HEK293 (cell line): ENCODE results near the gene WDR20.

ENCODE experiments used
- CTCF ChIA-PET: fragments of 350-600 bp; formaldehyde crosslinking; extraction: SDS; loops from one replicate; lab custom pipeline; 2021; ENCODE audit warnings: antibody characterized with exemption; lab: Yijun Ruan, JAX
- POLR2A ChIA-PET: fragments of 300-600 bp; formaldehyde crosslinking; extraction: SDS; loops from one replicate; lab custom pipeline; 2020; ENCODE audit warnings: antibody characterized with exemption, inconsistent platforms; lab: Yijun Ruan, JAX
- H3K27ac ChIP-seq: fragments of 200-500 bp; sonication (Bioruptor generic); 2 replicates; pipeline ENCODE4 v1.5.1; 2014; ENCODE audit warnings: low read depth, low read length, control low read depth, inconsistent platforms; ENCODE audit errors: extremely low read depth
- H3K36me3 ChIP-seq, 2 experiments: fragments of 200-500 bp in 1 of 2; sonication (Bioruptor generic) in 1 of 2; 1 replicate in 1 of 2; 2 replicates in 1 of 2; pipeline ENCODE4 v1.5.1; 2014 to 2017; ENCODE audit warnings: inconsistent platforms in 2 of 2, low read length in 2 of 2; ENCODE audit not compliant: control insufficient read depth in 2 of 2, insufficient read depth in 1 of 2
- H3K4me1 ChIP-seq: fragments of 200-500 bp; sonication (Bioruptor generic); 2 replicates; pipeline ENCODE4 v1.5.1; 2014; ENCODE audit warnings: mild to moderate bottlenecking, low read length, inconsistent platforms; ENCODE audit not compliant: control insufficient read depth, insufficient read depth
- H3K4me3 ChIP-seq: 2 replicates; pipeline ENCODE4 v1.5.1; 2011; ENCODE audit warnings: low read depth, mild to moderate bottlenecking, control low read depth, low read length, moderate library complexity
- H3K9me3 ChIP-seq: fragments of 200-500 bp; sonication (Bioruptor generic); 2 replicates; pipeline ENCODE4 v1.5.1; 2014; ENCODE audit warnings: low read depth, low read length, inconsistent platforms; ENCODE audit not compliant: control insufficient read depth, insufficient read depth
- BCL11A ChIP-seq: fragments of 450-650 bp; formaldehyde crosslinking; IDR thresholded peaks from 2 replicates; pipeline ENCODE4 v1.5.1; 2016; ENCODE audit warnings: low read depth, missing biosample characterization, missing genetic modification characterization
- KLF1 ChIP-seq: fragments of 450-650 bp; formaldehyde crosslinking; IDR thresholded peaks from 2 replicates; pipeline ENCODE4 v1.5.1; 2016; ENCODE audit warnings: missing biosample characterization, missing genetic modification characterization
- MYNN ChIP-seq: fragments of 450-650 bp; formaldehyde crosslinking; IDR thresholded peaks from 2 replicates; pipeline ENCODE4 v1.5.1; 2016; ENCODE audit warnings: missing biosample characterization, missing genetic modification characterization, borderline replicate concordance
- OVOL3 ChIP-seq: fragments of 450-650 bp; formaldehyde crosslinking; IDR thresholded peaks from 2 replicates; pipeline ENCODE4 v1.5.1; 2016; ENCODE audit warnings: missing biosample characterization, missing genetic modification characterization
- SALL2 ChIP-seq: fragments of 450-650 bp; formaldehyde crosslinking; IDR thresholded peaks from 2 replicates; pipeline ENCODE4 v1.5.0; 2017; ENCODE audit warnings: missing biosample characterization, mild to moderate bottlenecking, missing genetic modification characterization, borderline replicate concordance
- ZFP69B ChIP-seq: fragments of 450-650 bp; formaldehyde crosslinking; IDR thresholded peaks from 2 replicates; pipeline ENCODE4 v1.5.1; 2016; ENCODE audit warnings: missing biosample characterization, missing genetic modification characterization
- ZNF140 ChIP-seq: fragments of 450-650 bp; formaldehyde crosslinking; IDR thresholded peaks from 2 replicates; pipeline ENCODE4 v1.5.1; 2016; ENCODE audit warnings: missing biosample characterization, missing genetic modification characterization
- ZNF19 ChIP-seq: fragments of 450-650 bp; formaldehyde crosslinking; IDR thresholded peaks from 2 replicates; pipeline ENCODE4; 2016; ENCODE audit warnings: missing biosample characterization, missing genetic modification characterization, low read depth
- ZNF324 ChIP-seq: fragments of 450-650 bp; formaldehyde crosslinking; IDR thresholded peaks from 2 replicates; pipeline ENCODE4 v1.5.1; 2016; ENCODE audit warnings: missing biosample characterization, missing genetic modification characterization
- ZNF48 ChIP-seq: fragments of 450-650 bp; formaldehyde crosslinking; IDR thresholded peaks from 2 replicates; pipeline ENCODE4 v1.5.1; 2016; ENCODE audit warnings: missing biosample characterization, missing genetic modification characterization
- ZNF561 ChIP-seq: fragments of 450-650 bp; IDR thresholded peaks from 2 replicates; pipeline ENCODE4 v1.5.1; 2018; ENCODE audit warnings: missing biosample characterization, missing genetic modification characterization, borderline replicate concordance
- TF ChIP-seq, protein P1 (sequence below): fragments of 450-650 bp; formaldehyde crosslinking; conservative IDR thresholded peaks from 2 replicates; pipeline ENCODE4 v1.5.1; 2016; ENCODE audit warnings: low read depth, missing biosample characterization, missing genetic modification characterization
- TF ChIP-seq, protein P2 (sequence below): fragments of 450-650 bp; formaldehyde crosslinking; IDR thresholded peaks from 2 replicates; pipeline ENCODE4; 2016; ENCODE audit warnings: missing biosample characterization, missing genetic modification characterization
- TF ChIP-seq, protein P3 (sequence below): fragments of 450-650 bp; formaldehyde crosslinking; IDR thresholded peaks from 2 replicates; pipeline ENCODE4 v1.5.1; 2017; ENCODE audit warnings: missing biosample characterization, missing genetic modification characterization
- TF ChIP-seq, protein P4 (sequence below): fragments of 450-650 bp; formaldehyde crosslinking; IDR thresholded peaks from 2 replicates; pipeline ENCODE4 v1.5.1; 2017; ENCODE audit warnings: missing biosample characterization, missing genetic modification characterization
- TF ChIP-seq, protein P5 (sequence below): fragments of 450-650 bp; formaldehyde crosslinking; IDR thresholded peaks from 2 replicates; pipeline ENCODE4 v1.5.1; 2016; ENCODE audit warnings: missing biosample characterization, missing genetic modification characterization

The WDR20 gene

DNA sequence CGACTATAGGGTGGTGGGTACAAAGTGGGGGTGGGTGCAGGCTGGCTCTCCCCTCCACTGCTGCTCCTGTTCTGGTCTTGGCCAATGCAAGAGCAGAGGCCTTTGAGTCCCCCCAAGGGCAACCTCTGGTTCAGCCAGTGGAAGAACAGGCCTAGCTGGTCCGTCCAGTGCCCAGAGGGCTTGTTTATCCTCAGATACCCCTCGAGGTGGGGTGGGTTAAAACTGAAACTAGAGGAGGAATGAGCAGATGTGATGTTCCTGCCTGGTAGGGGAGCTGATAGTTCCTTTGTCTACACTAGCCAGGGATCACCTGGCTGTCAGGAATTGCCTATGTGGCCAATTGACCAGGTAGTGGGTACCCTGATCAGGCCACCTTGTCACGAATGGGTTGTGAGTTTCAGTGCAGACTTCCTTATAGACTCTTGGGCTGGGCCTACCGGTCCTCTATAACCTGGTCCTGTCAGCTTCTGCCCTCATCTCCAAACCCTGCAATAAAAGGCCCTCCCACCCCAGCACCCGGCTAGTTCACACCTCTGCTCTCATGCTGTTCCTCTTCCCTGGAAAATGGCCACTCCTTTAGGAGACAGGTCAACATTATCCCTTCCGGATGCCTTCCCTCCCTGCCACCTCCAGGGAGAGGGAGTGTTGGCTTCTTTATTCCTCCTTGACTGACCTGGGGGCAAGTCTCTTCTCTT, 42.1 kb upstream of the WDR20 start:
- Histone ChIP-seq H3K27ac (no peak overlapping the region), H3K36me3 (no peaks in the 10 kb centered on the region; a peak in 1 of 3 replicates), H3K4me1 (no peaks in the 10 kb centered on the region), H3K4me3 (no peak overlapping the region), H3K9me3 (no peaks in the 10 kb centered on the region)
- POLR2A ChIA-PET: no interaction called here
- CTCF ChIA-PET: interaction anchor here (0.7 to 3.5 kb wide), 13 partner anchors 8 to 391 kb away, joined by 3 to 29 read pairs (median 6); no protein-coding TSS in a partner anchor
- TF ChIP-seq ZNF324 (tag by site-specific recombination) (no peak), ZNF561 (tag by site-specific recombination) (no peak), ZFP69B (no peak), MYNN (tag by site-specific recombination) (no peak), ZNF19 (tag by site-specific recombination) (no peak), BCL11A (tag by site-specific recombination) (no peak), ZNF140 (no peak), OVOL3 (tag by site-specific recombination) (no peak), SALL2 (tag by site-specific recombination) (no peak), KLF1 (tag by site-specific recombination) (no peak), ZNF48 (tag by site-specific recombination) (no peak)
- TF ChIP-seq, protein P1, sequence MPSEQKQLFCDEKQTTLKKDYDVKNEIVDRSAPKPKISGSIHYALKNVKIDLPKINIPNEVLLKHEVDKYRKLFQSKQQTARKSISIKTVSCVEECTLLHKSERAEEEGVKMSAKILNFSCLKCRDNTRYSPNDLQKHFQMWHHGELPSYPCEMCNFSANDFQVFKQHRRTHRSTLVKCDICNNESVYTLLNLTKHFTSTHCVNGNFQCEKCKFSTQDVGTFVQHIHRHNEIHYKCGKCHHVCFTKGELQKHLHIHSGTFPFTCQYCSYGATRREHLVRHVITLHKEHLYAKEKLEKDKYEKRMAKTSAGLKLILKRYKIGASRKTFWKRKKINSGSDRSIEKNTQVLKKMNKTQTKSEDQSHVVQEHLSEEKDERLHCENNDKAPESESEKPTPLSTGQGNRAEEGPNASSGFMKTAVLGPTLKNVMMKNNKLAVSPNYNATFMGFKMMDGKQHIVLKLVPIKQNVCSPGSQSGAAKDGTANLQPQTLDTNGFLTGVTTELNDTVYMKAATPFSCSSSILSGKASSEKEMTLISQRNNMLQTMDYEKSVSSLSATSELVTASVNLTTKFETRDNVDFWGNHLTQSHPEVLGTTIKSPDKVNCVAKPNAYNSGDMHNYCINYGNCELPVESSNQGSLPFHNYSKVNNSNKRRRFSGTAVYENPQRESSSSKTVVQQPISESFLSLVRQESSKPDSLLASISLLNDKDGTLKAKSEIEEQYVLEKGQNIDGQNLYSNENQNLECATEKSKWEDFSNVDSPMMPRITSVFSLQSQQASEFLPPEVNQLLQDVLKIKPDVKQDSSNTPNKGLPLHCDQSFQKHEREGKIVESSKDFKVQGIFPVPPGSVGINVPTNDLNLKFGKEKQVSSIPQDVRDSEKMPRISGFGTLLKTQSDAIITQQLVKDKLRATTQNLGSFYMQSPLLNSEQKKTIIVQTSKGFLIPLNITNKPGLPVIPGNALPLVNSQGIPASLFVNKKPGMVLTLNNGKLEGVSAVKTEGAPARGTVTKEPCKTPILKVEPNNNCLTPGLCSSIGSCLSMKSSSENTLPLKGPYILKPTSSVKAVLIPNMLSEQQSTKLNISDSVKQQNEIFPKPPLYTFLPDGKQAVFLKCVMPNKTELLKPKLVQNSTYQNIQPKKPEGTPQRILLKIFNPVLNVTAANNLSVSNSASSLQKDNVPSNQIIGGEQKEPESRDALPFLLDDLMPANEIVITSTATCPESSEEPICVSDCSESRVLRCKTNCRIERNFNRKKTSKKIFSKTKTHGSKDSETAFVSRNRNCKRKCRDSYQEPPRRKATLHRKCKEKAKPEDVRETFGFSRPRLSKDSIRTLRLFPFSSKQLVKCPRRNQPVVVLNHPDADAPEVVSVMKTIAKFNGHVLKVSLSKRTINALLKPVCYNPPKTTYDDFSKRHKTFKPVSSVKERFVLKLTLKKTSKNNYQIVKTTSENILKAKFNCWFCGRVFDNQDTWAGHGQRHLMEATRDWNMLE (tag by site-specific recombination): no peak
- TF ChIP-seq, protein P2, sequence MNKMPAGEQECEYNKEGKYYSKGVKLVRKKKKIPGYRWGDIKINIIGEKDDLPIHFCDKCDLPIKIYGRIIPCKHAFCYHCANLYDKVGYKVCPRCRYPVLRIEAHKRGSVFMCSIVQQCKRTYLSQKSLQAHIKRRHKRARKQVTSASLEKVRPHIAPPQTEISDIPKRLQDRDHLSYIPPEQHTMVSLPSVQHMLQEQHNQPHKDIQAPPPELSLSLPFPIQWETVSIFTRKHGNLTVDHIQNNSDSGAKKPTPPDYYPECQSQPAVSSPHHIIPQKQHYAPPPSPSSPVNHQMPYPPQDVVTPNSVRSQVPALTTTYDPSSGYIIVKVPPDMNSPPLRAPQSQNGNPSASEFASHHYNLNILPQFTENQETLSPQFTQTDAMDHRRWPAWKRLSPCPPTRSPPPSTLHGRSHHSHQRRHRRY: no peak
- TF ChIP-seq, protein P3, sequence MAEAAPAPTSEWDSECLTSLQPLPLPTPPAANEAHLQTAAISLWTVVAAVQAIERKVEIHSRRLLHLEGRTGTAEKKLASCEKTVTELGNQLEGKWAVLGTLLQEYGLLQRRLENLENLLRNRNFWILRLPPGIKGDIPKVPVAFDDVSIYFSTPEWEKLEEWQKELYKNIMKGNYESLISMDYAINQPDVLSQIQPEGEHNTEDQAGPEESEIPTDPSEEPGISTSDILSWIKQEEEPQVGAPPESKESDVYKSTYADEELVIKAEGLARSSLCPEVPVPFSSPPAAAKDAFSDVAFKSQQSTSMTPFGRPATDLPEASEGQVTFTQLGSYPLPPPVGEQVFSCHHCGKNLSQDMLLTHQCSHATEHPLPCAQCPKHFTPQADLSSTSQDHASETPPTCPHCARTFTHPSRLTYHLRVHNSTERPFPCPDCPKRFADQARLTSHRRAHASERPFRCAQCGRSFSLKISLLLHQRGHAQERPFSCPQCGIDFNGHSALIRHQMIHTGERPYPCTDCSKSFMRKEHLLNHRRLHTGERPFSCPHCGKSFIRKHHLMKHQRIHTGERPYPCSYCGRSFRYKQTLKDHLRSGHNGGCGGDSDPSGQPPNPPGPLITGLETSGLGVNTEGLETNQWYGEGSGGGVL (tag by site-specific recombination): no peak
- TF ChIP-seq, protein P4, sequence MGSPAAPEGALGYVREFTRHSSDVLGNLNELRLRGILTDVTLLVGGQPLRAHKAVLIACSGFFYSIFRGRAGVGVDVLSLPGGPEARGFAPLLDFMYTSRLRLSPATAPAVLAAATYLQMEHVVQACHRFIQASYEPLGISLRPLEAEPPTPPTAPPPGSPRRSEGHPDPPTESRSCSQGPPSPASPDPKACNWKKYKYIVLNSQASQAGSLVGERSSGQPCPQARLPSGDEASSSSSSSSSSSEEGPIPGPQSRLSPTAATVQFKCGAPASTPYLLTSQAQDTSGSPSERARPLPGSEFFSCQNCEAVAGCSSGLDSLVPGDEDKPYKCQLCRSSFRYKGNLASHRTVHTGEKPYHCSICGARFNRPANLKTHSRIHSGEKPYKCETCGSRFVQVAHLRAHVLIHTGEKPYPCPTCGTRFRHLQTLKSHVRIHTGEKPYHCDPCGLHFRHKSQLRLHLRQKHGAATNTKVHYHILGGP: no peak
- TF ChIP-seq, protein P5, sequence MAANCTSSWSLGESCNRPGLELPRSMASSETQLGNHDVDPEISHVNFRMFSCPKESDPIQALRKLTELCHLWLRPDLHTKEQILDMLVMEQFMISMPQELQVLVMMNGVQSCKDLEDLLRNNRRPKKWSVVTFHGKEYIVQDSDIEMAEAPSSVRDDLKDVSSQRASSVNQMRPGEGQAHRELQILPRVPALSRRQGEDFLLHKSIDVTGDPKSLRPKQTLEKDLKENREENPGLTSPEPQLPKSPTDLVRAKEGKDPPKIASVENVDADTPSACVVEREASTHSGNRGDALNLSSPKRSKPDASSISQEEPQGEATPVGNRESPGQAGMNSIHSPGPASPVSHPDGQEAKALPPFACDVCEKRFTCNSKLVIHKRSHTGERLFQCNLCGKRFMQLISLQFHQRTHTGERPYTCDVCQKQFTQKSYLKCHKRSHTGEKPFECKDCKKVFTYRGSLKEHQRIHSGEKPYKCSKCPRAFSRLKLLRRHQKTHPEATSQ (tag by site-specific recombination): no peak
